Hepatocyte (in vitro differentiated cells): ENCODE results near the gene CCDC27. TPM values are rescaled to one million over a fixed set of nuclear protein-coding genes. Genes with fewer than 3 reads are reported as not detected.

ENCODE experiments used
- DNase-seq: peaks from one replicate; pipeline ENCODE4 v3.0.0-alpha.2; 2016; ENCODE audit warnings: low spot score
- H2AFZ ChIP-seq: fragments of 200-600 bp; sonication (generic); 2 replicates; pipeline ENCODE4 v1.6.0; 2016; ENCODE audit warnings: antibody characterized with exemption, mild to moderate bottlenecking
- H3K27ac ChIP-seq: fragments of 200-600 bp; sonication (generic); 2 replicates; pipeline ENCODE4 v1.5.1; 2016; ENCODE audit warnings: mild to moderate bottlenecking
- H3K27me3 ChIP-seq: fragments of 200-600 bp; sonication (generic); 2 replicates; pipeline ENCODE4 v1.6.1; 2016
- H3K36me3 ChIP-seq: fragments of 200-600 bp; sonication (generic); replicated peaks from 2 replicates; pipeline ENCODE4 v1.5.1; 2016; ENCODE audit warnings: low read depth; ENCODE audit not compliant: insufficient read depth
- H3K4me1 ChIP-seq: fragments of 200-600 bp; sonication (generic); 2 replicates; pipeline ENCODE4 v1.5.1; 2016; ENCODE audit warnings: mild to moderate bottlenecking, moderate library complexity; ENCODE audit not compliant: insufficient read depth
- H3K4me2 ChIP-seq: fragments of 200-600 bp; sonication (generic); 2 replicates; pipeline ENCODE4 v1.6.0; 2016
- H3K4me3 ChIP-seq: fragments of 200-600 bp; sonication (generic); 2 replicates; pipeline ENCODE4 v1.5.1; 2016; ENCODE audit warnings: mild to moderate bottlenecking
- H3K79me2 ChIP-seq: fragments of 200-600 bp; sonication (generic); 2 replicates; pipeline ENCODE4 v1.6.0; 2017; ENCODE audit warnings: mild to moderate bottlenecking
- H3K9me2 ChIP-seq: fragments of 200-600 bp; sonication (generic); replicated peaks from 2 replicates; pipeline ENCODE4 v1.6.0; 2017; ENCODE audit warnings: mild to moderate bottlenecking; ENCODE audit not compliant: insufficient read depth
- H3K9me3 ChIP-seq: fragments of 200-600 bp; sonication (generic); 2 replicates; pipeline ENCODE4 v1.5.1; 2016; ENCODE audit warnings: low read depth, mild to moderate bottlenecking
- H4K20me1 ChIP-seq: fragments of 200-600 bp; sonication (generic); 2 replicates; pipeline ENCODE4 v1.6.0; 2016; ENCODE audit warnings: mild to moderate bottlenecking; ENCODE audit not compliant: insufficient read depth, poor library complexity, severe bottlenecking
- EZH2 ChIP-seq: fragments of 200-600 bp; sonication (generic); IDR thresholded peaks from 2 replicates; pipeline ENCODE4 v1.6.1; 2016; ENCODE audit warnings: antibody characterized with exemption, mild to moderate bottlenecking, borderline replicate concordance
- EZH2phosphoT487 ChIP-seq: fragments of 200-600 bp; sonication (generic); IDR thresholded peaks from one replicate; pipeline ENCODE4 v1.6.1; 2018; ENCODE audit warnings: antibody characterized with exemption, mild to moderate bottlenecking, low read depth, moderate library complexity; ENCODE audit not compliant: unreplicated experiment, severe bottlenecking
- WGBS: methylation state at CpG from one replicate; pipeline ENCODE4 v1.1.6; 2016; ENCODE audit warnings: low lambda C conversion rate; ENCODE audit errors: missing lambda C conversion rate; 5-methylcytosine and 5-hydroxymethylcytosine counted together
- polyA plus RNA-seq: library from polyadenylated mRNA; unstranded; fragments of >200 nt; fragmentation: Nextera tagmentation; extraction: Ambion mirVana; gene quantifications from 2 replicates; pipeline ENCODE4 v1.2.1, GENCODE V29; 2016
- total RNA-seq: library from RNA; depleted of rRNA; stranded (reverse); fragments of >200 nt; gene quantifications from 2 replicates; pipeline ENCODE4 v1.2.3, GENCODE V29; 2014
- TF ChIP-seq, protein P1 (sequence below): fragments of 200-600 bp; sonication (generic); IDR thresholded peaks from 2 replicates; pipeline ENCODE4 v1.5.1; 2016; ENCODE audit warnings: antibody characterized with exemption, mild to moderate bottlenecking; ENCODE audit not compliant: poor library complexity

The CCDC27 gene
- total RNA-seq (0.17 and 0.72 TPM in 2 replicates), polyA plus RNA-seq (0.59 and 0.73 TPM in 2 replicates)

DNA sequence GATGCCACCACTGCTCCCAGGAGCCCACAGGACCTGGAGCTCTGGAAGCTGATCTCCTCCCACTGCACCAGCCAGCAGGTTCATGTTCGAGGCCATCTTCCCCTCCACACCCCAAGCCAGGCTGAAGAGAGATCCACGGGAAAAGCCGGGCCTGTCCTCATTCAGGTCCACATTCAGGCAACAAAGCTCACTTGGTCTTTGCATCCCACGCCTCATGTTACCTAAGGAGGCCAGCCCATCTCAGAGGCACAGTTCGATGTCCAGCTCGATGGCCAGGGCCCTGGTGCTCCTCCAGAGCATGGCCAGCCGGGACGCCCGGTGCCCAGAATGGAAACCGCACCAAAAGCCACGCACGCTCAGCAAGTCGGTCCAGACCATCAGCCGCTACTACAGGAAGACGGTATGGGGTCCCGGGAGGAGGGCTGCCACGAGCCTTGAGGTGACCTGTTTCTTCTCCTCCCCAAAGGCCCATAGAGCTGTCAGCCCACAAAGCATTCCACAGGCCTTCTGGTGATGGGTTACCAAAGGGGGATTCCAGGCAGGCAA is at the start of gene CCDC27:
TSS of gene CCDC27 (plus strand) at position 51 of the 546 bp plus-strand sequence. CDS start at position 83, 32 bp downstream.
- 91% methylated on average over 17 of the region's 17 CpGs for WGBS
- Histone ChIP-seq H3K27ac (peak within 1 kb of the TSS; percentile 58), H3K4me3 (no peak within 1 kb of the TSS)

DNA sequence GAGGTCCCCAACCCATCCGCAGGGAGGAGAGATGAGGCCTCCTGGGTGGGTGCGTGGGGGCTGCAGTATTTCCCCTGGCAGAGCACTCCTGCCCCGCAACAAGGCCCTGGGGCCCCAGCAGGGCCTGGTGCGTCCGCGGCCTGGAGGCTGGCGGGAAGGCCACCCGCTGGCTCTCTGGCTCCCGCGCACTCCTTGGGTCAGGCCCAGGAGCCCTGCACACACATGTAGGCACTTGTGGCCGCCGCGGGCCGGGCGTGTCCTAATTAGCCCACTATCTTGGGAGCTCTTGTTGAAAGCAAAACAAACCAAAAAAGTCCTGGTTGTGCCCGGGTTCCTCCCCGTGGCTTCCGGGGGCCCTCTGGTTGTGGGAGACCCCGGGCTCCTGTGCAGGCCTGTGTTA is 49.7 kb upstream of the CCDC27 start:
- no peak for TF ChIP-seq EZH2
- TF ChIP-seq, protein P1, sequence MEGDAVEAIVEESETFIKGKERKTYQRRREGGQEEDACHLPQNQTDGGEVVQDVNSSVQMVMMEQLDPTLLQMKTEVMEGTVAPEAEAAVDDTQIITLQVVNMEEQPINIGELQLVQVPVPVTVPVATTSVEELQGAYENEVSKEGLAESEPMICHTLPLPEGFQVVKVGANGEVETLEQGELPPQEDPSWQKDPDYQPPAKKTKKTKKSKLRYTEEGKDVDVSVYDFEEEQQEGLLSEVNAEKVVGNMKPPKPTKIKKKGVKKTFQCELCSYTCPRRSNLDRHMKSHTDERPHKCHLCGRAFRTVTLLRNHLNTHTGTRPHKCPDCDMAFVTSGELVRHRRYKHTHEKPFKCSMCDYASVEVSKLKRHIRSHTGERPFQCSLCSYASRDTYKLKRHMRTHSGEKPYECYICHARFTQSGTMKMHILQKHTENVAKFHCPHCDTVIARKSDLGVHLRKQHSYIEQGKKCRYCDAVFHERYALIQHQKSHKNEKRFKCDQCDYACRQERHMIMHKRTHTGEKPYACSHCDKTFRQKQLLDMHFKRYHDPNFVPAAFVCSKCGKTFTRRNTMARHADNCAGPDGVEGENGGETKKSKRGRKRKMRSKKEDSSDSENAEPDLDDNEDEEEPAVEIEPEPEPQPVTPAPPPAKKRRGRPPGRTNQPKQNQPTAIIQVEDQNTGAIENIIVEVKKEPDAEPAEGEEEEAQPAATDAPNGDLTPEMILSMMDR, result no peak
- TF ChIP-seq EZH2phosphoT487, result no peak
- H3K27ac ChIP-seq, result no peak overlapping the region
- no peak overlapping the region for H2AFZ ChIP-seq
- H3K27me3 ChIP-seq, result peaks cover 4% of the 10 kb centered on the region
- H3K4me3 ChIP-seq, result no peak overlapping the region
- 92% methylated on average over 19 of the region's 19 CpGs for WGBS
- no peaks in the 10 kb centered on the region for H3K9me2 ChIP-seq
- H3K36me3 ChIP-seq, result no peaks in the 10 kb centered on the region
- no peak for DNase-seq
- no peaks in the 10 kb centered on the region for H3K9me3 ChIP-seq
- no peaks in the 10 kb centered on the region for H4K20me1 ChIP-seq
- no peaks in the 10 kb centered on the region for H3K4me1 ChIP-seq
- H3K4me2 ChIP-seq, result no peak overlapping the region
- no peaks in the 10 kb centered on the region for H3K79me2 ChIP-seq

More for the DNA sequence above, at the start of gene CCDC27:
- Histone ChIP-seq H3K9me3 (no peaks in the 10 kb centered on the region), H3K79me2 (no peaks in the 10 kb centered on the region), H3K9me2 (no peaks in the 10 kb centered on the region), H3K4me1 (peaks cover 6% of the 10 kb centered on the region), H2AFZ (no peak within 1 kb of the TSS), H3K36me3 (no peaks in the 10 kb centered on the region), H3K27me3 (no peaks in the 10 kb centered on the region), H4K20me1 (no peaks in the 10 kb centered on the region), H3K4me2 (peak within 1 kb of the TSS; percentile 62)
- DNase-seq, result no peak
- TF ChIP-seq EZH2phosphoT487 (no peak), EZH2 (no peak)
- TF ChIP-seq, protein P1, result no peak

DNA sequence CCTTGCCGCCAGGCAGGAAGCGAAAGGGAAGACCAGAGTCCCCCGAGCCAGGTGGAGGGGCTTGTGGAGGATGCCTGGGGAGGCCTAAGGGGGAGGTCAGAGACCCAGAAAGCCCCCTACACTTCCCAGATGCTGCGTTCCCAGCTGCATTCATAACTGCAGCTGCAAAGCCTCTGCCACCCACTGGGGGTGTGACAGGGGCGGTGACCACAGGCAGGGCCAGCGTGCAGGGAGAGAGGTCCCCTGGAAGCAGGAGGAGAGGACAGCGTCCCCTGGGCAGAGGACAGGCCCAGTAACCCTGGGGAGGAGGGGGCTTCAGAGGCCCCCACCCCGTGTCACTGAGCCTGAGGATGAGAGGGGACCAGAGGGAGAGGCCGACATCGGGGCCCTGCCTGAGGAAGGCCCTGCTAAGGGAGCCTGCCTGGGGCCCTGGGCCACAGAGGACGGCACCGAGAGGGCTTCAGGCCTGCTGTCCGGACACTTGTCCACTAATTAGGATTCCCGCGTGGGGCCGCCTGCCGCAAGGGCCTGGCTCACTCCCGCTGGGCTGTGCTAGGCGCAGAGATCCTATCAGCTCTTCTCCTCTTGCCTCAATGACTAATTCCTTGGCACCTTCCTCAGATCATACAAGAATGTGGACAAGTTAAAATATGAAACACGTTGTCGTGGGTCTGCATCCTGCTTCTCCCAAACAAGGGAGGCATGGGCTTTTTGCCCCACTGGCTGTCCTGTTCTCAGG is 49.1 kb upstream of the CCDC27 start:
- TF ChIP-seq, protein P1, result no peak
- TF ChIP-seq EZH2phosphoT487 (no peak), EZH2 (no peak)
- Histone ChIP-seq H3K36me3 (no peaks in the 10 kb centered on the region), H3K4me1 (no peaks in the 10 kb centered on the region), H3K9me3 (no peaks in the 10 kb centered on the region), H3K27ac (no peak overlapping the region), H4K20me1 (no peaks in the 10 kb centered on the region), H3K4me3 (no peak overlapping the region), H3K27me3 (peaks cover 11% of the 10 kb centered on the region), H3K79me2 (no peaks in the 10 kb centered on the region), H3K9me2 (no peaks in the 10 kb centered on the region), H3K4me2 (no peak overlapping the region), H2AFZ (no peak overlapping the region)
- DNase-seq, result no peak
- whole genome bisulfite sequencing, result 78% methylated on average over 21 of the region's 21 CpGs
